Fibroblast of skin of right biceps (primary cell): Measurements from ENCODE around the gene LGR5.

Experiments used
- DNase-seq: peaks from one replicate; pipeline ENCODE4 v3.0.0-alpha.2; 2013

Gene LGR5

DNA sequence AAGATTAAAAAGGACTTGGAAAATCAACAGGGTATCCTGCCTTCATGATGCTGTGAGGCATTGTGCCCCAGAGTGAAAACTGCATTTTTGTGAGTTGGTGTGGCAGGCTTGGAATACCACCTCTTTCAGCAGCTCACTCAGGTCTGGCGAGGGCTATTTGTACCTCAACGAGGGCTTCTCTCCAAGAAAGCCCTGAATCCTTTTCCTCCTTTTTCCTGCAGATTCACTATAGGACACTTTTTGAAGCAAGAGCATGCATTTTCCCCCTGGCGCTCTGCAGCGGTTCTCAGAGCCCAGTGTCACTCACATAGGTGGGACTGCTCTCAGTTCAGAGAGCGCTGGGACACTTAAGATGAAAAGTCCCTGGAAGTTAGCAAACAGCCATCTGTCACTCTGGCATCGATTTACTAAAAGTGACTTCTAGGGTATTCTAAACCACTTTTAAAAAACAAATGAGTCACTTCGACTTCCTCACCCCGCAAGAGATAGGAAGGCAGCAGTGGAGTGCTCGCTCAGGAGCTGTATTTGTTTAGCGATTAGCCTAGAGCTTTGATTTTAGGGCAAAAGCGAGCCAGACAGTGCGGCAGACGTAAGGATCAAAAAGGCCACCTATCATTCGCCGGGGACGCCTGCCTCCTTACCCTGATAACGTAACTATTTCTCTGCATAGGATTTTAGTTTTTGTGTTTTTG is 782 bp upstream of the LGR5 start:
- DNase-seq = no peak

DNA sequence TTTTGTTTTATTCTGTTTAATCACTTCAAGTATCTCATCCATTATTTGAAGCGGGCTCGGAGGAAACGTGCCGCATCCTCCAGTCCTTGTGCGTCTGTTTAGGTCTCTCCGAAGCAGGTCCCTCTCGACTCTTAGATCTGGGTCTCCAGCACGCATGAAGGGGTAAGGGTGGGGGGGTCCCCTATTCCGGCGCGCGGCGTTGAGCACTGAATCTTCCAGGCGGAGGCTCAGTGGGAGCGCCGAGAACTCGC is 311 bp upstream of the LGR5 start:
- DNase-seq = no peak

DNA sequence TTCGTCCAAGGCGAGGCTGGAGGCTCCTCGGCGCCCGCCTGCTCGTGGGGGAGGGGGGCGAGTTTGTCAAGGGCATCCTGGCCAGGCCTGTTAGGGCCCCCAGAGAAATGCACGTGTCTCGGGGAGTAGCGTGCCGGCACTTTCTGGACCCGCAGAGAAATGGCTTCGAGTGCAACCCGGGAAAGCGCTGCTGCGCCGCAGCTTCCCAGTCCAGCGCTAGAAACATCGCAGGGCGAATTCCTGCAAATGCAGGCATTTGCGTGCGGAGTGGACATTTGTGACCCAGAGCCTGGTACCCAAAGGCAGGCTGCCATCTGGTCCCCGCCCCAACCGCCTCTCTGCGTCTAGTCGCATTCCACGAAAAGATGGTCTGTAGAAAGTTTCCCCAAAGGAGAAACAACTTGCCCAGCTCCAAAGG is 756 bp downstream of the LGR5 start:
- no peak for DNase-seq

DNA sequence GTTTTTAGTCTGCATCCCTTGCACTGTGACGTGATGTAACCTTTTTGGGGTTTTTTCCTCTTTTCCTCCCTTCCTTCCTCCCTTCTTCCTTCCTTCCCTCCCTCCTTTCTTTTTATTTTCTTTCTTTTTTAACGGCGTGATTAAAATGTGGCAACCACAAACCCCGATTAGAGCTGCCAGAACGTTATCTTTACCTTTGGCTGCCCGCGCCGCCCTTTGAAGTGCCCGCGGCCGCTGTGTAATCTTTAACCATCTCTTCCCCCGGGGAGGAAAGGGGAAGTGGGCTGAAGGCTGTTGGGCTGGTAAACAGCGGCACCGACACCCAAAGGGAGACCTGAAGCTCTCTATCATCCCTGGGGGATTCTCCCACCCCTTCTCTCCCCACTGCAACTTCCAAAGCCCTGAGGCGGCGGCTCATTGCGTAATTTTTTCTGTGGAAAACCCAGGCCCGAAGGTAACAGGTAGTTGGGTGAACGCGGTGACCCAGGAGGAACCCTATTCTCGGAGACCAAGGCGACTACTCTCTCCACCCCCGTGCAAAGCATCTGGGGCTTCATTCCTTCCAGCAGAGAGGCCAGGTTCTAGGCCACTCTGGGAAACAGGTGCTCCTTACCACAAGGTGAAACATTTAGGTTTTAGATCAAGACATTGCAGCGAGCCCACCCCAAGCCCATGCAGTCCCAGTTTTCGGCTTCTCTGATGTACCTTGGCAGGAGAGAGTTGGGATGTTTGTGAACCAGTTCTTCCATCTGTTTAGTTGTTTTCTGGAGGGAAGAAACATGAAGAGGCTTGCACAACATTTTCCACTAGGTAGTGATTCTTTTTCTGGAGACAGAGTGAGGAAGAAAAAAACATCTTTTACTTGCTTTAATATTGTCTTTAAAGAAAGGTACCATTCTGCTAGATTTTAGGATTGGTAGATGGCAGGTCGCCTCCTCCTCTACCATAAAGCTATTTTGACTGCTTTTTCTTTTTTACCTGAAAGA is 1.5 kb downstream of the LGR5 start:
- no peak for DNase-seq

DNA sequence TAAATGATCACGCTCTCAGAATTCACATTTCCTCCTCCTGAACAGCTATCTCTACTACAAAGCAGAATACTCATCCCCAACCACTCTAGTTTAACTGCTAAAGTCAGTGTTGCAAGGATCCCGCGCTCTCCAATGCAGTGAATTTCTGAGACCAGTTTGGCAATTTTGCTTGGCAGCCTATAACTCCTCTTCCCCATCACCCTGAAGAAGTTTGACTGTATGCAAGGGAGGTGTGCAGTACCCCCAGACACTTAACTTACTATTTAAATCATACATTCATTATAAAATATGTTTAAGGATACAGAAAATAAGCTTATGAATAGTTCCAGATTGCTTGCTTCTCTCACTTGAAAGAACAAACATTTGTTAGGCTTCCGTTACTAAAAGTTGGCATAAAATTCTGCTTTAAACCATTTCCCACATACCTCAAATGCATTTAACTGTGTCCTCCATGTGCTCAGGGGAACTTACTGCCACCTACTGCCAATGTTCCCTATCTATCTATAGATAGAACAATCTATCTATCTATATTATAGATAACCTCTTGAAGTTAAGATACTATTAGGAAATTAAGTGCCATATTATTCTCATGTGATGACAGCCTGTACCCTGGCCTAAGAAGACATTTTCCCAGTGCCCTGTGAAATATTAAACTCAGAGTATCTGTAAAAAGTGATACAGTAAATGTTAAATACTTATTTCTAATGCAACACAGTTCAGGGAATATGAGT is 2.4 kb downstream of the LGR5 start:
- DNase-seq = no peak

DNA sequence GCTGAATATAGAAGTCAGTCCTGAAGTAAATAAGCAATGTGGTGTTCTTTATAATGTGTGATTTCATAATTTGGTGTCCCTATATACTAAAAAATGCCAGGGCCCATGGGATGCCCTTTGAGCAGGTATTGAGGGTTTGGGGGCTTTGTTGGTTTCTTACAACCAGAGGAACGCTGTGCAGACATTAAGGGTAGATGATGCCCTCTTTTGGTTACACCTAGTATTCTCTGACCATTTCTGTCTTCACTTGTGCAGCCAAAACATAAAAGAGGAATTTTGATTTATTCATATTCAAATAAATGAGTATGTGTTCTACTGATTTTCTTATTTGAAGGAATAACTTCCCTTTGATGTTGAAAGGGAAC is 3.0 kb downstream of the LGR5 start:
- DNase-seq = no peak

DNA sequence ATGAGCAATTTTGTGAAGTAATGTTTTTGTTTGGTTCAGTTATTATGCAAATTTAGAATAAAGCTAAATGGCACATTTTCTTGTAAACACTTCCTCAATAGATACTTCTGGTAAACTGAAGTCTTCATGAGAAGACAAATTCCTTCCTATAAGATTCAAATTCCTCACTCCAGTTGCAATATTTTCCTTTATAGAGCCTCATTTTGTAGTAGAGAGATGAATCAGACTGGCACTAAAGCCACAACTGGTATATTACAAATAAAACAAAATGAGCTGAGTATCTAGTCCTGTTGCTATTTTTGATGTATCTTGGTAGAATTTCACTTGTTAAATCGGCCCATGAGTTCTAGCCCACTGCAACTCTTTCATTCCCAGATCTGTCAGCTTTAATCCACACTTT is 5.5 kb downstream of the LGR5 start:
- no peak for DNase-seq

DNA sequence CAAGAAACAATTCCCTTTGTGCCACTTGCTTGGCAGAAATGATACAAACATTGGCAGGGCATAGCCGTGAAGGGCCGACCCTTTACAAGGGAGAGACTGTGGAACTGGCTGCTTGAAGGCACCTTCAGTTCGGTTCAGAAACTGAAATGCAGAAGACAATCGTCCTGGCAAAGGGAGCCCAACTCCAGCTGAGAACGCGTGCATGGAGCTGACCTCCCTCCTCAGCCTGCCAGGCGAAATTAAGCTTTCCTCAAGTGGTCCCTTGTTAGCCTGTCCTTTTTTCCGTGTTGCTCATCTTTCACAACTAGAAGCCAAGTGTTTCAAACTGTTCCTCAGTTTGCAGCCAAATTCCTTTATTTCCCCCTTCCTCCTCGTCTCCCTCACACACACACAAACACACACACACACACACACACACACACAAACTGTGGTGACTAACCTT is 8.1 kb downstream of the LGR5 start:
- DNase-seq = no peak

DNA sequence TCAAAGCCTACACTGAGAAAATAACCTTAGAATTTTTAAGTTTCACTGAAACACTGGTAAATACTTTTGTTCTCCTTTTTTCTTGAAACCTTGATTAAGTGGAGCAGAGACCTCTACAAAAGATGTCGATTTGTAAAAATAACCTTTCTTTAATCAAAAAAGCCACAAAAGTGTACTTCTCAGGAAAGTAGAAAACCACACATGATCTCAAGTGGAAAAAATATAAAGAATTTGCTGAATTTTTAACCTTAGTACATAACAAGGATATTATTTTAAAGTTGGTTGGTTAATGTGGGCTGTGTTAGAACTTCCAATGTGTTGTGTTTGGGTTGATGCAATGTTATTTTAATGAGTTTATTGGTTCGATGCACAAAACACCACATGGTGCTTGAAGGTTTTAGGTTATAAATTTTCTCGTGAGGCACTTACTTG is 8.6 kb downstream of the LGR5 start:
- DNase-seq = peak; percentile 43

DNA sequence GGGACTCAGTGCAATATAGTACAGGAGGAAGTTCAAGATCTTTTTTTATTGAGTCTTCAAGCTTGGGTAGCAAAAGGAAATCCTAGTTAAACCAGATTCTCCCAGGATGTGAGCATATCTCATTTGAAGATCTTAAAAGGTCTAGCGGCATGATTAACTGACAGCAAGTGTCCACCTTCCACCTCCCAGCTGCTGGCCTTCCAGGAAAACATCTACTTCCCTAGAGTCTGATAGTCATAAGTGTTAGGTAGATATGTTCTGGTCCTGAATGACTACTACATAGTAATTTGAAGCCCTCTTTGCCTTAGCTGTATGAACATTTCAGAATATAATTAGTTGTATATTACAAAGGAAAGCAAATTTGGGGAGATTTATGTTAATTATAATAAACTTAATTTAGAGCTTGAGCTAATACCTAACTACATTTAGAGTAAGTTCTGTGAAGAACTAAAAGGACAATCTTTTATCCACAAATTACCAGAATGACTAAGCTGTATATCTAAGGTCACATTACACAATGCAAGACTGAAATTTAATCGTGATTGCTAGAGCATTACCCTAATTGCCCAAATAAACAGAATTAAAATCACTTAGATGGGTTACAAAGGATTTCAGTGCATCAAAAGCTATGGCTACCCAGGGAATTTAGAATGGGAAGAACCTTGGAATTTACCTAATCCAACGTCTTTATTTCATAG is 9.9 kb downstream of the LGR5 start:
- DNase-seq = no peak

DNA sequence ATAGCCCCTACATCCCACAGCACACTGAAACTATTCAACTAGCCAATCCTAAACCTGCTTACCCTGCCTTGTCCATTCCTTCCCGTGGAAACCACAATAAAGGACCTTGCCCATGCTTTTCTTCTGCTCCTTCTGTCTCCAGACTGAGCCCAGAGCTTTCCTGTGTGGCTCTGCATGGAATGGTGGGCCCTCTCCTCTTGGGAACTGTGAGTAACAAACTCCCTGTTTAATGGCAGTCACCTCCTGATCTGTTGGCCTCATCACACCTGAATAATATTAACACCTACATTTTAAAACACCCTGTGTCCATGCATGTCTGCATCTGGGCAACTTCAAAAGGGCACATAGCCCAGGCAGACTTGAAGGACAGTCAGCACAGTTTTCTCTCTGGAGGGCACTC is 12.4 kb downstream of the LGR5 start:
- DNase-seq = no peak

DNA sequence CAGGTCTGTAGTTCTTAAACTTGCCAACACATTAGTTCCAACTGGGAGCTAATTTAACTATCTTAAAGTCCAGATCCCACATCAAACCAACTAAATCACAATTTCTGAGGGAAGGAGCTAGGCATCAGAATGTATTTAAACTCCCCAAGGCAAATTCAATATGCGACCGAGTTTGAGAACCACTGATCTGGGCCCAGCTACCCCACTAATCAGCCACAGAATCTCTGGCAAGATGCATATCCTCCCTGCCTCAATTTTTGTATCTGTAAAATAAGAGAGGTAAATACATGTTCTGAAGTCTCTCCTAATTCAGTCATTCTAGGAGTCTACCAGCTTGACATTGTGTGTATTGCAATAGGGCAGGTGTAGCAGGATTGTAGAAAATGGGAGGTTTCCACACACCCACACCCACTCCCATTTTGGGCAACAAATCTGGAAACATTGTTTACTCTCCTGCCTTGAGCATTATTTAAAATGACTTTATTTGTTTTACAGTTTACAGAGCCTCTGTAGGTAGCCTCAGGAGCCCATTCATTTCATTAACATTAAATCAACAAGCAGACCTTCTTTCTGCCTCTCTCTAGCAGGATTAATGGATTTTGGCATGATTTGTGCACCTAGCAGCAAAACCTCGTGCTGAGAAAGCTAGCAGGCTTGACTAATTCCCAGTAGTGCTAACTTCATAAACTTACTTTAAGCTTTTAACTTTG is 15.6 kb downstream of the LGR5 start:
- DNase-seq = no peak

DNA sequence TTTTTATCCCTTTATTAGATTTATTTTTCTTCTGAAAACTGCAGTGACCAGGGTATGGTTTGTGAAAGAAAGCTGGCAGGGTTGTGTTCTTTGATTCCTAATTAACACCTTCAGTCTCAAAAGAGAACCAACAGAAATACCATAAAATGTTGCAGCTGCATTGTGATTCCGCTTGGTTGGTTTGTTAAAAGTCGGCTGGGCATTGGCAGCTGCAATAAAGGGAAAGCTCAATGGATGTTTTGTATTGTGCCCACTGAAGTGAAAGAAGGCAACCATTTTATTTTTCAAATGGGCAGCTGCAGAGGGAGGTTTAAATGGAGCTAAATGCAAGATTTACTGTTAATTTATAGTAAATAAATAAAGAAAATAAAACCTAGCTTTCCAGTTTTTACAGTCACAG is 16.7 kb downstream of the LGR5 start:
- no peak for DNase-seq

DNA sequence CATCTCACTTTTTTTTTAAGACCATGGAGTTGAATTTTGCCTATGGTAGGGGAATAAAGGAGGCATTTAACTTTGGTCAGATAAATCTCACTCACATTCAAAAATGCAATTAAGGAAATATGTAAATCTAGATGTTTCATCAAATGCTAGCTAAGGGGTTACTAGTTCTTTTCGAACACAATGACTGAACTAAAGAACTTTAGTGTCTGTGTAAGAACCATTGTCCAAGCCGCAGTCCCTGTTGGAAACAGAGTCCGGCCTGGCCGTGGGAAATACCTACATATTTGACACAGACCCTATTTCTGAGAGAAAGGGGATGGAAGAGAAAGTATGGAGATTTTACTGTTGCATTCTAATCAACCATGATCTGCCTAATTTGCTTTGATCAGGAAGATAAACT is 17.4 kb downstream of the LGR5 start:
- no peak for DNase-seq

DNA sequence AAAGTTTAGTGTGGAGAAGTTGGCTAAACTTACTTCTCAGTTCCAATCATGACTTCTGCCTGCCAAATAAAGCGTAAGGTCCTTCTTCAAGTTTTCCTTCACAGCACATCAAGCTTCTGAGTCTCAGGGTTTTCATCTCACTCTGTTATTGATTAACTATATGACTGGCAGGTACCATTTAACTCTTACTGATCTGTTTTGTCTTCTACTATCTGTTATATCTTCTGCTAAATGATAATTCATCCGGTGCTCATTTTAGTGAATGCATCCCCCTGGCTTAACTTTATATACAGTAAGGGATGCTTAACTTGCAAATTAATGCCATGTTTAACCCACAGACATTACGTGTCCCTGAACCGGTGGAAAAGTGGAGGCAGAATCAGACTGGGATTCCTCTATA is 20.7 kb downstream of the LGR5 start:
- no peak for DNase-seq

DNA sequence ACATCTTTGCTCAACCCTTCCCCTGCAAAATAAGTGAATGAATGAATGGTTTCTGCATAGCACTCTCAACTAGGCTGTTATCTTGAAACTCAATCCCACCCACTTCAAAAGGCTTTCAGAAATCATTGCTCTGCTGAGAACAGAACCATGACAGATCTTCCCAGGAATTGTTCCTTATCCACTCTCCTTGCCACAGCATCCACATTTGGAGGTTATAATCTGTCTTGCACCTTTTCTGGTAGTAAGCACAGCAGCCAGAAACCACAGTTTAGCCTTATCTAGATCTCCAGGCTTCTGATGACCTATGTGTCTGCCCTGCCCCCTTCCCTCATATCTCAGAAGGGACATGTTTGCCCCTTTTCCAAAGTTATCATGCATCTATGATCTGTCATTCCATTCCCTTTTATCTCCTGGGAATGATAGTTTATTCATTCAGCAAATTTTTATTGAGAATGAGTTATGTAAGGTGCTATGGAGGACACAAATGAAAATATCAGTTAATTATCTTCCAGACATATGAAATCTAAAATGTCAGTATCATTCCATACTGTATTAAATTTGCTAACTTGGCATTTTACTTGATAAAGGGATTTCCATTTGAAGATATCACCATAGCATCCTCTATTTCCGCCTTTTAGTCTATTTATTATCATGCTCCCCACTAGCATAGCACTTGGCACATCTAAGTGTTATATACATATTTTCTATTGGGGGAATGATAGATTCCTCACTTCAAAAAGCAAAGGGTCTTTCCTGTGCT is 21.4 kb downstream of the LGR5 start:
- no peak for DNase-seq

DNA sequence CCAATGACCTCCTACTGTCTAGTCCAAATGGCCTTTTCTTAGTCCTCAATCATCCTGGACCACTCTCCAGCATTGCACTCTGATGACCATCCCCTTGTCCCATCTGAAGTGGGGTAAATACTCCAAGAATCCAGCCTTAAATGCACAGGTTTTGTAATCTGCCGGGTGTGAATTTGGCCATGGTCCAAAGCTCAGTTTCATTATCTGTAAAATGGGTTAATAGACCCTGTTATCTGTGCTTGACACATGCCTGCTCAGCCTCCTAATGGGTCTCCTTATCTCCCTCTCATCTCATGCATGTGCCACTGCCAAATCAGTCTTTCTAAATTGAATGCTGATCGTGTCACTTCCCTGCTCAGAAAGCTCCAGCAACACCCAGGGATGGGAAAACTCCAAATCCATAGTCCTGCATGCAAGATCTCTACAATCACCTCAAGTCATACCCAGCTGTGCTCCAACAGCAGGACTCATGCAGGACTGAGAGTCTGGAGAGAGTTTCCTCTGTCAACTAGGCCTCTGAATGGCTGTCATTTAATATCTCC is 22.3 kb downstream of the LGR5 start:
- no peak for DNase-seq

DNA sequence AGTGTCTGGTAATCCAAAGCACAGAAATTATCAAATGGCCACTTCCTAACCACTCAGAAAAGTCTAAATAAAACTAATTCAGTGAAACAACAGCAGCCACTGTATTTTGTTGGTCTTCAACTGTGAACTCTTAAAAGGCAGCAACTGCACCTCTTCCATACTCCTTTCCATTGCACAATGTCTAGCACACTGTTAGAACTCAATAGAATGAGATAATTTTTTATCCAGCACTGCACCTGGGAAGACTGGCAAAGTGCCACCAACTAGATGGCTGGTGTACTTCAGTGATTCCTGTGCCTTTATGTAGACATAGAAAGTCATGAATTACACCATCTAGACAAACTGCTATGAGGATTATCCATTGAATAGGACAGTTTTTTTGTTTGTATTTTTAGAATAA is 26.2 kb downstream of the LGR5 start:
- DNase-seq = no peak

DNA sequence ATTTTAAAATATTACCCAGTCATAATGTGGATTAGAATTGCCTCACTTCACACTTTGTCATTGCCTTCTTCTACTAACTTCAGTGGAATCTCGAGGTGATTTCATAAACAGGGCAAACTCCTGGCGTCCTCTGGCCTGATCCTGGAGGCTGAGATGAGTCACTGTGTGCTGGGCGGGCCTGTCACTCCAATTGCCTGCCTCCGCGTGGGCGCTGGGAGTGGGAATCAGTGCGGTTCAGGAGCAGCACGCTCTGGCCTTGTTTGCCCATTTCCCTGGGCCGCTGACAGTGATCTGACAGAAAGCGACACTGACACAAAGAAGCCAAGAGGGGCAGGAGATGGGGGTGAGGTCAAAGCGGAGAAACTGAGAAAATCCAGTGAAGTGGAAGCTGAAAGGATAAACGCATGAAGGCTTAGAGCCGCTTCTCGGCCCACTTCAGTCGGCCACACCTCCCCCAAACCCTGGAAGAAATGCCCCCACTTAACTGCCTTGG is 29.7 kb downstream of the LGR5 start:
- DNase-seq = peak; percentile 36

DNA sequence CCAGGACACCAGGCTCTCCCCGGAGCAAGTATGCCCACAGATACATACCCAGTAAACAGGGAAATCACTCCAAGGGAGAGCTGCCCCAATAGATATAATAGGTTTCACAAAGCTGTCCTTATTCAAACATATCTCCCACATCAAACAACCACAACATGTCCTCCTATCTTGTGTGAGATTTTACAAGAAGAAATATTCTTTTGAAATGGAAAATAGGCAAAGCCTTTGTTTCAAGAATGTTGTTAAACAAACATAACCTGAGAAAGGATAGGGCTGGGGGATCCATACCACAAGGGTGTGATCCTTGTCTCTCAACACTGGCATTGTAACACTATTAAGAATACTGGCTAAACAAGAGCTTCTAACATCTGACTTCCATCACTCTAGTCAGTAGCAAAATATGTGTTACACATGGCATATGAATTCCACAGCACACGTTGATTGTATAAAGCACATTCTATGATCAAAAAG is 32.9 kb downstream of the LGR5 start:
- DNase-seq = peak; percentile 70

DNA sequence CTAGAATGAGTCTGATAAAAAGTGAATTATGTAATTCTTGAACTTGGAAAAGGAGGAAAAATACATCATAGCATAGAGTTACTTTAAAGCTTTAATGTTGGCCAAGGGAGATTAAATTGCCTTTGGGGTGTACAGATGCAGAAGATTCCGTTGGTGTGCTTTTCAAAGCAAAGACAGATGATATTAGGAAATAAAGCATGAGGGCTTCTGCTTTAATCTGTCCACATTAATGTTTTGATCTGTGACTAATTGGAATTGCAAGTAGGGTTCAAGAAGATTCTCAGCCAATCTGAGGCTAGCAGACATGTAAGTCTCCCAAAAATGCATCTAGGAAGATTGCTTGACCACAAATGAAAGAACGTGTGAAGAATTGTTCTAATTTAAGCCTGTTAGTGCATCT is 35.2 kb downstream of the LGR5 start:
- peak; percentile 15 for DNase-seq
